H9 (cell line): ENCODE results near the gene KRTAP10-10. TPM values are rescaled to one million over a fixed set of nuclear protein-coding genes. Genes with fewer than 3 reads are reported as not detected.

ENCODE experiments used
- DNase-seq: peaks from one replicate; pipeline ENCODE4 v3.0.0-alpha.2; 2017
- H2AFZ ChIP-seq: one replicate; pipeline ENCODE4 v1.6.1; 2013; ENCODE audit warnings: mild to moderate bottlenecking, low read length, control low read depth, moderate library complexity
- H2AK5ac ChIP-seq: 2 replicates; pipeline ENCODE4 v1.6.1; 2013; ENCODE audit warnings: low read length, control low read depth, mixed read lengths; ENCODE audit not compliant: insufficient read length
- H2BK120ac ChIP-seq: one replicate; pipeline ENCODE4 v1.6.1; 2013; ENCODE audit warnings: low read depth, mild to moderate bottlenecking, low read length, control low read depth, inconsistent platforms; ENCODE audit not compliant: poor library complexity, severe bottlenecking
- H2BK12ac ChIP-seq: 2 replicates; pipeline ENCODE4 v1.6.1; 2013; ENCODE audit warnings: low read length, control low read depth, mixed read lengths, low read depth; ENCODE audit not compliant: insufficient read length
- H2BK15ac ChIP-seq: 2 replicates; pipeline ENCODE4 v1.6.1; 2013; ENCODE audit warnings: low read depth, low read length, control low read depth
- H2BK20ac ChIP-seq: one replicate; pipeline ENCODE4 v1.6.1; 2013; ENCODE audit warnings: low read depth, mild to moderate bottlenecking, low read length, control low read depth, inconsistent platforms; ENCODE audit not compliant: poor library complexity, severe bottlenecking
- H2BK5ac ChIP-seq: 2 replicates; pipeline ENCODE4 v1.6.1; 2013; ENCODE audit warnings: low read length, control low read depth, mixed read lengths; ENCODE audit not compliant: insufficient read length
- H3K14ac ChIP-seq: 2 replicates; pipeline ENCODE4 v1.6.1; 2013; ENCODE audit warnings: low read length, control low read depth; ENCODE audit not compliant: insufficient read depth
- H3K18ac ChIP-seq: 2 replicates; pipeline ENCODE4 v1.6.1; 2013; ENCODE audit warnings: low read depth, mild to moderate bottlenecking, mixed read lengths, low read length, control low read depth; ENCODE audit not compliant: insufficient read length
- H3K23ac ChIP-seq: 2 replicates; pipeline ENCODE4 v1.6.1; 2013; ENCODE audit warnings: low read length, control low read depth, mixed read lengths, low read depth; ENCODE audit not compliant: insufficient read length
- H3K23me2 ChIP-seq: 2 replicates; pipeline ENCODE4 v1.6.1; 2013; ENCODE audit warnings: low read depth, mild to moderate bottlenecking, mixed read lengths, low read length, control low read depth; ENCODE audit not compliant: insufficient read length, poor library complexity, severe bottlenecking
- H3K27ac ChIP-seq: 2 replicates; pipeline ENCODE4 v1.5.1; 2013; ENCODE audit warnings: low read length, control low read depth, mixed read lengths, low read depth; ENCODE audit not compliant: insufficient read length
- H3K27me3 ChIP-seq: 2 replicates; pipeline ENCODE4 v1.6.1; 2013; ENCODE audit warnings: low read length, control low read depth, inconsistent platforms; ENCODE audit not compliant: insufficient read depth
- H3K4ac ChIP-seq: 2 replicates; pipeline ENCODE4 v1.6.1; 2013; ENCODE audit warnings: low read depth, mild to moderate bottlenecking, control low read depth, inconsistent platforms, low read length, moderate library complexity
- H3K4me1 ChIP-seq: 2 replicates; pipeline ENCODE4 v1.6.1; 2013; ENCODE audit warnings: low read length, control low read depth, inconsistent platforms; ENCODE audit not compliant: insufficient read depth
- H3K4me2 ChIP-seq: 2 replicates; pipeline ENCODE4 v1.6.1; 2013; ENCODE audit warnings: low read length, control low read depth, mixed read lengths; ENCODE audit not compliant: insufficient read length, insufficient read depth
- H3K56ac ChIP-seq: 2 replicates; pipeline ENCODE4 v1.6.1; 2013; ENCODE audit warnings: low read depth, mild to moderate bottlenecking, mixed read lengths, low read length, control low read depth; ENCODE audit not compliant: insufficient read length
- H3K79me1 ChIP-seq: 2 replicates; pipeline ENCODE4 v1.6.1; 2013; ENCODE audit warnings: low read depth, mild to moderate bottlenecking, moderate library complexity, low read length, control low read depth, inconsistent platforms; ENCODE audit not compliant: insufficient read depth, poor library complexity, severe bottlenecking
- H3K79me2 ChIP-seq: 2 replicates; pipeline ENCODE4 v1.6.1; 2013; ENCODE audit warnings: low read length, control low read depth, inconsistent platforms; ENCODE audit not compliant: insufficient read depth
- H3K9ac ChIP-seq: 2 replicates; pipeline ENCODE4 v1.6.1; 2013; ENCODE audit warnings: low read length, control low read depth, mixed read lengths; ENCODE audit not compliant: insufficient read length; ENCODE audit errors: extremely low read depth
- H3K9me3 ChIP-seq: one replicate; pipeline ENCODE4 v1.6.1; 2013; ENCODE audit warnings: low read depth, low read length, inconsistent platforms; ENCODE audit not compliant: control insufficient read depth
- H3T11ph ChIP-seq: one replicate; pipeline ENCODE4 v1.6.1; 2013; ENCODE audit warnings: mild to moderate bottlenecking, low read length, control low read depth, inconsistent platforms
- H4K20me1 ChIP-seq: one replicate; pipeline ENCODE4 v1.6.1; 2013; ENCODE audit not compliant: control insufficient read depth, insufficient read length, insufficient read depth
- H4K5ac ChIP-seq: 2 replicates; pipeline ENCODE4 v1.6.1; 2013; ENCODE audit warnings: low read depth, mild to moderate bottlenecking, mixed read lengths, low read length, control low read depth; ENCODE audit not compliant: insufficient read length
- H4K8ac ChIP-seq: replicated peaks from 2 replicates; pipeline ENCODE4 v1.6.1; 2013; ENCODE audit warnings: low read length, control low read depth, mixed read lengths, low read depth; ENCODE audit not compliant: insufficient read length
- H4K91ac ChIP-seq: 2 replicates; pipeline ENCODE4 v1.6.1; 2013; ENCODE audit warnings: low read depth, mild to moderate bottlenecking, moderate library complexity, mixed read lengths, low read length, control low read depth; ENCODE audit not compliant: insufficient read length
- H3K27ac Mint-ChIP-seq, 3 experiments: 2 replicates in 2 of 3; 3 replicates in 1 of 3; pipeline ENCODE4 v1.8.0; 2020 to 2021; ENCODE audit warnings: mixed read lengths in 3 of 3, mild to moderate bottlenecking in 1 of 3, moderate library complexity in 1 of 3
- H3K27me3 Mint-ChIP-seq: 2 replicates; pipeline ENCODE4 v1.8.0; 2021; ENCODE audit warnings: low read depth, mild to moderate bottlenecking, moderate library complexity, mixed read lengths
- H3K36me3 Mint-ChIP-seq, 3 experiments: 2 replicates in 2 of 3; 3 replicates in 1 of 3; pipeline ENCODE4 v1.8.0; 2020 to 2021; ENCODE audit warnings: low read depth in 3 of 3, mixed read lengths in 3 of 3; ENCODE audit not compliant: insufficient read depth in 1 of 3
- H3K4me1 Mint-ChIP-seq, 2 experiments: 2 replicates each; pipeline ENCODE4 v1.8.0; 2020; ENCODE audit warnings: mixed read lengths in 2 of 2
- H3K4me3 Mint-ChIP-seq, 2 experiments: 2 replicates in 1 of 2; 3 replicates in 1 of 2; pipeline ENCODE4 v1.8.0; 2020 to 2021; ENCODE audit warnings: mild to moderate bottlenecking in 2 of 2, mixed read lengths in 2 of 2, moderate library complexity in 1 of 2
- H3K9me3 Mint-ChIP-seq, 2 experiments: 2 replicates in 1 of 2; 3 replicates in 1 of 2; pipeline ENCODE4 v1.8.0; 2020; ENCODE audit warnings: mild to moderate bottlenecking in 2 of 2, mixed read lengths in 2 of 2, moderate library complexity in 1 of 2
- CTCF ChIP-seq: fragments of 200-600 bp; sonication (generic); conservative IDR thresholded peaks from 3 replicates; pipeline ENCODE4 v1.8.0; 2021; ENCODE audit warnings: antibody characterized with exemption, mild to moderate bottlenecking
- WGBS: extraction: QIAGEN DNeasy Blood & Tissue Kit; methylation state at CpG from one replicate; pipeline ENCODE4 v1.1.7; 2013; ENCODE audit warnings: missing lambda C conversion rate, low lambda C conversion rate, mixed read lengths; ENCODE audit not compliant: insufficient read length; ENCODE audit errors: extremely low coverage; 5-methylcytosine and 5-hydroxymethylcytosine counted together
- total RNA-seq: library from RNA; stranded (reverse); gene quantifications from 2 replicates; pipeline ENCODE4 v1.2.1, GENCODE V29; 2021

The KRTAP10-10 gene
- total RNA-seq, 1 experiment from 2014 or later = not detected

GRCh38 chr21:44686000-44686781, 49.0 kb downstream of the KRTAP10-10 start:
- no peak overlapping the region for H3K23ac ChIP-seq
- H3K23me2 ChIP-seq = no peaks in the 10 kb centered on the region
- no peak overlapping the region for H3K4me2 ChIP-seq
- no peaks in the 10 kb centered on the region for H4K20me1 ChIP-seq
- peaks cover 5% of the 10 kb centered on the region; the same call in 1 of the 2 replicates for H3K4me1 ChIP-seq
- no peak overlapping the region for H3T11ph ChIP-seq
- H3K79me1 ChIP-seq = no peaks in the 10 kb centered on the region
- Mint-ChIP-seq H3K9me3 (peaks cover 0 to 4% of the 10 kb centered on the region in 2 experiments; a peak in 2 of 5 replicates), H3K27me3 (peaks cover 32% of the 10 kb centered on the region), H3K27ac (peak overlapping the region; percentile 7 to 86 (median 55); a peak in 3 of 7 replicates), H3K4me3 (peak overlapping the region in 1 of 2 experiments; percentile 37; a peak in 2 of 5 replicates), H3K36me3 (no peaks in the 10 kb centered on the region; a peak in 1 of 7 replicates), H3K4me1 (peaks cover 28 to 31% of the 10 kb centered on the region in 2 experiments)
- H4K91ac ChIP-seq = no peak overlapping the region
- H2BK20ac ChIP-seq = no peak overlapping the region
- H3K27ac ChIP-seq = no peak overlapping the region
- no peak overlapping the region for H3K18ac ChIP-seq
- DNase-seq = peak; percentile 56
- TF ChIP-seq CTCF = peak; percentile 40; the same call in 2 of the 3 replicates
- no peak overlapping the region for H3K9ac ChIP-seq
- H3K56ac ChIP-seq = no peak overlapping the region
- H2BK5ac ChIP-seq = no peak overlapping the region
- H3K4ac ChIP-seq = no peak overlapping the region
- H3K79me2 ChIP-seq = no peaks in the 10 kb centered on the region
- H2AFZ ChIP-seq = no peak overlapping the region
- no peak overlapping the region for H2AK5ac ChIP-seq
- H3K27me3 ChIP-seq = no peaks in the 10 kb centered on the region
- WGBS = no CpG with 5 or more reads among the region's 14 CpGs
- no peak overlapping the region for H2BK120ac ChIP-seq
- no peak overlapping the region for H2BK12ac ChIP-seq
- H3K9me3 ChIP-seq = no peaks in the 10 kb centered on the region
- no peak overlapping the region for H2BK15ac ChIP-seq
- no peak overlapping the region for H4K8ac ChIP-seq
- no peak overlapping the region for H3K14ac ChIP-seq
- H4K5ac ChIP-seq = no peak overlapping the region
